ENCODE measurements around the gene MT1G. TPM values are rescaled to one million over a fixed set of nuclear protein-coding genes. Genes with fewer than 3 reads are reported as not detected.

Gene MT1G
- total RNA-seq, 1 donor from 2014 or later: 23.7 TPM

DNA sequence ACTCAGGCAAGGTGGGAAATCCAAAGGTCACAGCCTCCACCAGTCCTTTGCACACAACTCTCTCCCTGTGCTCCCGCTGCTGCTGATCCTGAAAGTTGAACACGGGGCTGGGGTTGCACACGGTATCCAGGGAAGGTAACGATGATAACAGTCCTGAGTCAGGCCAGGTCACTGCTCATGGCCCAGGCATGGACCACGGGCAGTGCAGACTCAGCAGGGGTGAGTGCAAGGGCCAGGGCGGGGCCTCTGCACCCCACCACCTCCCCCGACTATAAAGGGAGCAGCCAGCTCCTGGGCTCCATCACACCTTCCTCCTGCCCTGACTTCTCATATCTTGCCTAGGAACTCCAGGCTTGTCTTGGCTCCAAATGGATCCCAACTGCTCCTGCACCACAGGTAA, 16.3 kb downstream of the MT1G start, which contains the start of gene MT1B:
MT1B (plus strand) TSS at position 301 of the 400 bp plus-strand sequence; CDS start at position 369, 68 bp downstream.
- intact Hi-C loops (cut with DNase I): no loop called here
- no peak for DNase-seq
- Histone ChIP-seq H3K4me3 (no peak within 1 kb of the TSS), H3K36me3 (no peaks in the 10 kb centered on the region), H3K4me1 (no peaks in the 10 kb centered on the region), H3K27ac (no peak within 1 kb of the TSS), H3K9me3 (no peaks in the 10 kb centered on the region), H3K27me3 (peaks cover 25% of the 10 kb centered on the region)
- TF ChIP-seq CTCF (IDR thresholded peaks at IDR 0.05): no peak
- ATAC-seq: peak; percentile 17

DNA sequence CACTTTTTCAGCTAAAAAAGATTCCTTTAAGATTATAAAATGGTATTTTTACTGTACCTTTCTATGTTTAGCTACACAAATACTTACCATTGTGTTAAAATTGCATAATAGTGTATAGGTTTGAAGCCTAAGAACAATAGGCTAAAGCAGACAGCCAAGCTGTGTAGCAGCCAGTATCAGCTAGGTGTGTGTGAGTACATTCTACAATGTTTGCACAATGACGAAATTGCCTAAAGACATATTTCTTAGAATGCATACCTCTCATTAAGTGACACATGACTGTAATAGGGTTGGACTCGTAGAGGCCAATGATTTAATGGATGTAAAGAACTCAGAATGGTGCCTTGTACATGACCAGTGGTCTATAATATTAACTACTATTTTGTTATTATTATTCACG, 18.0 kb downstream of the MT1G start:
- ATAC-seq: no peak
- TF ChIP-seq CTCF (IDR thresholded peaks at IDR 0.05): no peak

GRCh38 chr16:56649271-56649670, 18.6 kb downstream of the MT1G start:
- no peak for TF ChIP-seq CTCF (IDR thresholded peaks at IDR 0.05)
- Histone ChIP-seq H3K4me3 (no peak overlapping the region), H3K4me1 (no peaks in the 10 kb centered on the region), H3K27ac (no peak overlapping the region), H3K9me3 (no peaks in the 10 kb centered on the region), H3K36me3 (no peaks in the 10 kb centered on the region), H3K27me3 (peaks cover 26% of the 10 kb centered on the region)
- DNase-seq: no peak
- intact Hi-C loops (cut with DNase I): no loop called here
- ATAC-seq: no peak

More for the DNA sequence above, 18.0 kb downstream of the MT1G start:
- Histone ChIP-seq H3K27me3 (peaks cover 26% of the 10 kb centered on the region), H3K27ac (no peak overlapping the region), H3K36me3 (no peaks in the 10 kb centered on the region), H3K4me3 (no peak overlapping the region), H3K9me3 (no peaks in the 10 kb centered on the region), H3K4me1 (no peaks in the 10 kb centered on the region)
- DNase-seq: no peak
- intact Hi-C loops (cut with DNase I): no loop called here

GRCh38 chr16:56647641-56648431, 20.0 kb downstream of the MT1G start:
- H3K4me3 ChIP-seq: no peak overlapping the region
- peaks cover 12% of the 10 kb centered on the region for H3K4me1 ChIP-seq
- no peak overlapping the region for H3K27ac ChIP-seq
- no peaks in the 10 kb centered on the region for H3K9me3 ChIP-seq
- H3K27me3 ChIP-seq: peaks cover 26% of the 10 kb centered on the region
- intact Hi-C loops (cut with DNase I): no loop called here
- no peak for ATAC-seq
- H3K36me3 ChIP-seq: no peaks in the 10 kb centered on the region
- DNase-seq: no peak
- no peak for TF ChIP-seq CTCF (IDR thresholded peaks at IDR 0.05)

- no peak for TF ChIP-seq CTCF (IDR thresholded peaks at IDR 0.05)
These were observed 22.0 kb downstream of the MT1G start for GRCh38 chr16:56645838-56646237.

More at GRCh38 chr16:56645838-56646237, 22.0 kb downstream of the MT1G start:
- Histone ChIP-seq H3K27ac (no peak overlapping the region), H3K4me1 (peaks cover 12% of the 10 kb centered on the region), H3K27me3 (peaks cover 26% of the 10 kb centered on the region), H3K4me3 (no peak overlapping the region), H3K9me3 (no peaks in the 10 kb centered on the region), H3K36me3 (no peaks in the 10 kb centered on the region)
- intact Hi-C loops (cut with DNase I): no loop called here
- no peak for DNase-seq
- no peak for ATAC-seq

All from upper lobe of right lung (tissue), 1 donor.